OCI-LY7 (cell line): ENCODE results near the gene CFAP99. TPM values are rescaled to one million over a fixed set of nuclear protein-coding genes. Genes with fewer than 3 reads are reported as not detected.

Experiments used
- BruUV-seq: library from RNA; stranded (reverse); fragments of 400-500 nt; replicated peaks from 2 replicates; lab custom pipeline; 2021; lab: Mats Ljungman, UMichigan
- CTCF ChIA-PET: fragments of 300-600 bp; sonication (Branson Sonifier 250); formaldehyde crosslinking; loops from one replicate; lab custom pipeline; 2022; ENCODE audit warnings: antibody characterized with exemption; ENCODE audit not compliant: unreplicated experiment; lab: Charles Lee
- POLR2A ChIA-PET: fragments of 300-600 bp; sonication (Branson Sonifier 250); formaldehyde crosslinking; loops from one replicate; lab custom pipeline; 2022; ENCODE audit warnings: antibody characterized with exemption; lab: Charles Lee
- DNase-seq: peaks from one replicate; pipeline ENCODE4 v3.0.0-alpha.2; 2015; ENCODE audit warnings: low spot score
- H2AFZ ChIP-seq: fragments of 200-600 bp; sonication (generic), shearing (Covaris generic); 2 replicates; pipeline ENCODE4 v1.6.1; 2014; ENCODE audit warnings: mild to moderate bottlenecking, antibody characterized with exemption, low read length, moderate library complexity
- H3K27ac ChIP-seq: fragments of 200-600 bp; sonication (generic); 2 replicates; pipeline ENCODE4 v1.5.1; 2014; ENCODE audit warnings: mixed run types, low read depth, mild to moderate bottlenecking, moderate library complexity, low read length, inconsistent platforms; ENCODE audit not compliant: poor library complexity, severe bottlenecking
- H3K36me3 ChIP-seq: fragments of 200-600 bp; sonication (generic); 2 replicates; pipeline ENCODE4 v1.6.1; 2014; ENCODE audit warnings: mild to moderate bottlenecking, antibody characterized with exemption, low read length, moderate library complexity, mixed read lengths; ENCODE audit not compliant: insufficient read depth
- H3K4me1 ChIP-seq: fragments of 200-600 bp; sonication (generic); 2 replicates; pipeline ENCODE4 v1.5.1; 2014; ENCODE audit warnings: mild to moderate bottlenecking, low read length; ENCODE audit not compliant: insufficient read depth, poor library complexity, severe bottlenecking
- H3K4me2 ChIP-seq: fragments of 200-600 bp; sonication (generic); 2 replicates; pipeline ENCODE4 v1.6.1; 2014; ENCODE audit warnings: mild to moderate bottlenecking, low read length
- H3K4me3 ChIP-seq: fragments of 200-600 bp; sonication (generic); 2 replicates; pipeline ENCODE4 v1.5.1; 2014; ENCODE audit warnings: mild to moderate bottlenecking, low read depth, low read length; ENCODE audit not compliant: poor library complexity, severe bottlenecking
- H3K79me2 ChIP-seq: fragments of 200-600 bp; sonication (generic); 2 replicates; pipeline ENCODE4 v1.6.1; 2016; ENCODE audit warnings: low read depth, mild to moderate bottlenecking, low read length, moderate library complexity, mixed read lengths; ENCODE audit not compliant: insufficient read depth
- H3K9me2 ChIP-seq: fragments of 200-600 bp; sonication (generic); 2 replicates; pipeline ENCODE4 v1.6.1; 2016; ENCODE audit warnings: mild to moderate bottlenecking, low read length, mixed read lengths; ENCODE audit not compliant: insufficient read depth
- H3K9me3 ChIP-seq: fragments of 200-600 bp; sonication (generic); 2 replicates; pipeline ENCODE4 v1.6.1; 2014; ENCODE audit warnings: mild to moderate bottlenecking, mixed run types, low read length, mixed read lengths
- H4K20me1 ChIP-seq: fragments of 200-600 bp; sonication (generic); 2 replicates; pipeline ENCODE4 v1.6.1; 2014; ENCODE audit warnings: mild to moderate bottlenecking, antibody characterized with exemption, low read length, moderate library complexity, mixed read lengths; ENCODE audit not compliant: insufficient read depth
- EZH2phosphoT487 ChIP-seq: fragments of 200-600 bp; sonication (generic); IDR thresholded peaks from 2 replicates; pipeline ENCODE4 v1.6.1; 2018; ENCODE audit warnings: low read depth, borderline replicate concordance, mild to moderate bottlenecking, mixed run types, antibody characterized with exemption, low read length, moderate library complexity, mixed read lengths
- intact Hi-C: fragments of 100-400 bp; cut with micrococcal nuclease; formaldehyde crosslinking; loops from one replicate; pipeline ENCODE4 v1.10.0; 2022; ENCODE audit not compliant: unreplicated experiment
- total RNA-seq, 2 experiments: library from RNA; depleted of rRNA in 1 of 2; stranded (reverse); fragments of >200 nt in 1 of 2; shearing (Covaris generic) in 1 of 2; gene quantifications; 2 replicates each; pipeline ENCODE4 v1.2.3, GENCODE V29; 2014 to 2022
- TF ChIP-seq, protein P1 (sequence below): fragments of 200-600 bp; sonication (generic); conservative IDR thresholded peaks from 2 replicates; pipeline ENCODE4 v1.5.1; 2014; ENCODE audit warnings: mild to moderate bottlenecking, antibody characterized with exemption, low read length, moderate library complexity, mixed read lengths

Gene CFAP99
- total RNA-seq, 2 experiments from 2014 or later: not detected

DNA sequence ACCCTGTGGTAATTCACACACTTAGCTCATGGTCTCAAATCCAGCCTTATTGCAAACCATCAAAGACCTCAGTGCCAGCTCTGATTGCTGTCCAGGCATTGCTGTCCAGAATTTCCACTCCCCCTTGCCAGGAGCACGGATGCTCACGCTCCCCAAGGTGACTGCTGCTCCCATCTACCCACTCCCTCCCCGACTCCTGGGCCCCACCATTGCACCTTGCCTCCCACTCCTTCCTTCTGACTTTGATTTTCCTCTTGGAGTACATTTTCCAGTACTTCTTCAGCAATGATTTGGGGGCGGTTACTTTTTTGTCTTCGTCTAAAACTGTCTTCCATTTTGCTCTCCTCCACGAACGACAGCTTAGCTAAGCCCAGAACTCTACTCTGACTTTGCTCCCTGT is 11.8 kb upstream of the CFAP99 start:
- Histone ChIP-seq H3K4me2 (no peak overlapping the region), H4K20me1 (no peaks in the 10 kb centered on the region), H3K9me3 (no peaks in the 10 kb centered on the region), H3K36me3 (no peaks in the 10 kb centered on the region), H3K79me2 (no peaks in the 10 kb centered on the region), H3K4me3 (no peak overlapping the region), H3K27ac (no peak overlapping the region), H3K4me1 (no peaks in the 10 kb centered on the region), H3K9me2 (no peaks in the 10 kb centered on the region), H2AFZ (no peak overlapping the region)
- CTCF ChIA-PET: no interaction called here
- POLR2A ChIA-PET: interaction anchor here (0.6 kb wide), 1 partner anchor 46 kb away, joined by 3 read pairs; no protein-coding TSS in a partner anchor
- intact Hi-C loops: no loop called here
- BruUV-seq: no TSS peak
- TF ChIP-seq, protein P1, sequence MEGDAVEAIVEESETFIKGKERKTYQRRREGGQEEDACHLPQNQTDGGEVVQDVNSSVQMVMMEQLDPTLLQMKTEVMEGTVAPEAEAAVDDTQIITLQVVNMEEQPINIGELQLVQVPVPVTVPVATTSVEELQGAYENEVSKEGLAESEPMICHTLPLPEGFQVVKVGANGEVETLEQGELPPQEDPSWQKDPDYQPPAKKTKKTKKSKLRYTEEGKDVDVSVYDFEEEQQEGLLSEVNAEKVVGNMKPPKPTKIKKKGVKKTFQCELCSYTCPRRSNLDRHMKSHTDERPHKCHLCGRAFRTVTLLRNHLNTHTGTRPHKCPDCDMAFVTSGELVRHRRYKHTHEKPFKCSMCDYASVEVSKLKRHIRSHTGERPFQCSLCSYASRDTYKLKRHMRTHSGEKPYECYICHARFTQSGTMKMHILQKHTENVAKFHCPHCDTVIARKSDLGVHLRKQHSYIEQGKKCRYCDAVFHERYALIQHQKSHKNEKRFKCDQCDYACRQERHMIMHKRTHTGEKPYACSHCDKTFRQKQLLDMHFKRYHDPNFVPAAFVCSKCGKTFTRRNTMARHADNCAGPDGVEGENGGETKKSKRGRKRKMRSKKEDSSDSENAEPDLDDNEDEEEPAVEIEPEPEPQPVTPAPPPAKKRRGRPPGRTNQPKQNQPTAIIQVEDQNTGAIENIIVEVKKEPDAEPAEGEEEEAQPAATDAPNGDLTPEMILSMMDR: no peak
- no peak for TF ChIP-seq EZH2phosphoT487
- no peak for DNase-seq

DNA sequence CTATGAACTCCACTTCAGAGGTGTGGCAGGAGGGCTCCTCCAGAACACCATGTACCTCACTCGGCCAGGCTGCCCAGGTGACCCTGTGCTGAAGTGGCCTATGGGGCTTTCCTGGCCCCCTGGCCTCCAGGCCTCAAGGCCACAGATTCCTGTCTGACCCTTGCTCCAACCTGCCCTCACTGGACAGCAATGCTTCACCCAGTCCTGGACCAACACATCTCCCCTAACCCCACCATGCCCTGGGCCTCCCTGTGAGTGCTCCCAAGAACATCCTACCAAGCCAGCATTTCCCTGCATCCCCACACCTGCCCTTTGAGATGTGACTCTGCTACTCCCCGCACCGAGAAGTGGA is 10.8 kb upstream of the CFAP99 start:
- Histone ChIP-seq H3K4me2 (no peak overlapping the region), H3K9me3 (no peaks in the 10 kb centered on the region), H2AFZ (no peak overlapping the region), H3K4me1 (peaks cover 7% of the 10 kb centered on the region), H3K4me3 (no peak overlapping the region), H3K9me2 (no peaks in the 10 kb centered on the region), H3K79me2 (no peaks in the 10 kb centered on the region), H3K36me3 (no peaks in the 10 kb centered on the region), H4K20me1 (no peaks in the 10 kb centered on the region), H3K27ac (no peak overlapping the region)
- ChIA-PET POLR2A (no interaction called here), CTCF (no interaction called here)
- no TSS peak for BruUV-seq
- no peak for TF ChIP-seq EZH2phosphoT487
- TF ChIP-seq, protein P1: no peak
- DNase-seq: no peak
- intact Hi-C loops: no loop called here

DNA sequence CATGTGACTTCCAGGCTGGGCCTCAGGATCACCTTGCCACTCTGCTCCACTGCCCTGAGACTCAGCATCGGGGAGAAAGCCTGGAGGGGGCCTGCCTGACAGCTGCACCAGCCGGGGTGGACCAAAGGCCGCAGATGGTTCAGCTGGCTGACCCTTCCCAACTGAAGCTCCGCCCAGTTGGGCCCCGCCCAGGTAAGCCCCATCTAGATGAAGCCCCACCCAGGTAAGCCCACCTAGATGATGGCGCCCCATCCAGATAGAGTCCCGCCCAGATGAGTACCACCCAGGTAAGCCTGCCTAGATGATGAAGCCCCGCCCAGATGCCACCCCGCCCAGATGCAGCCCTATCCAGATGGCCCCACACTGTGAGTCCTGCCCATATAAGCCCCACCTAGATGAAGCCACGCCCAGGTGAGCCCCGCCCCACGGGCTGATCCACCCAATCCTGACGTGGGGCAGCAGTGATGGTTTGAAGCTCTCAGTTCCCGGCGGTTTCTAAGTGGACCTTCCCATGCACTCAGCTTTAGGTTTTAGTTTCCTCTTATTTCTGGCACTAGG is 10.3 kb upstream of the CFAP99 start:
- TF ChIP-seq EZH2phosphoT487: no peak
- TF ChIP-seq, protein P1: no peak
- Histone ChIP-seq H3K36me3 (no peaks in the 10 kb centered on the region), H3K4me3 (no peak overlapping the region), H3K4me2 (no peak overlapping the region), H3K9me2 (no peaks in the 10 kb centered on the region), H3K27ac (no peak overlapping the region), H4K20me1 (no peaks in the 10 kb centered on the region), H3K79me2 (no peaks in the 10 kb centered on the region), H3K9me3 (no peaks in the 10 kb centered on the region), H2AFZ (no peak overlapping the region), H3K4me1 (peaks cover 12% of the 10 kb centered on the region)
- peak; percentile 47 for DNase-seq
- CTCF ChIA-PET: no interaction called here
- BruUV-seq: no TSS peak
- POLR2A ChIA-PET: no interaction called here
- intact Hi-C loops: no loop called here
